Suprapubic skin (tissue), 4 donors: Measurements from ENCODE around the gene THPO. TPM values are rescaled to one million over a fixed set of nuclear protein-coding genes. Genes with fewer than 3 reads are reported as not detected.

ENCODE experiments used
- DNase-seq, 2 donors: peaks; one replicate each; pipeline ENCODE4 v3.0.0-alpha.2; 2019; ENCODE audit warnings: low spot score in 2 of 2
- H3K27ac ChIP-seq: fragments of 200-600 bp; sonication (generic); one replicate; pipeline ENCODE4 v1.5.1; 2019
- H3K27me3 ChIP-seq: fragments of 200-600 bp; sonication (generic); one replicate; pipeline ENCODE4 v1.5.1; 2019
- H3K36me3 ChIP-seq: fragments of 200-600 bp; sonication (generic); one replicate; pipeline ENCODE4 v1.5.1; 2019
- H3K4me1 ChIP-seq: fragments of 200-600 bp; sonication (generic); one replicate; pipeline ENCODE4 v1.5.1; 2019
- H3K4me3 ChIP-seq: fragments of 200-600 bp; sonication (generic); one replicate; pipeline ENCODE4 v1.5.1; 2019; ENCODE audit warnings: mild to moderate bottlenecking
- H3K9me3 ChIP-seq: fragments of 200-600 bp; sonication (generic); one replicate; pipeline ENCODE4 v1.5.1; 2019
- EP300 ChIP-seq: sonication (generic); formaldehyde crosslinking; IDR thresholded peaks from one replicate; pipeline ENCODE4 v1.6.1; 2017; ENCODE audit warnings: antibody characterized with exemption
- POLR2A ChIP-seq, 2 donors: fragments of 450-650 bp; IDR thresholded peaks; one replicate each; pipeline ENCODE4 v1.6.1; 2017; ENCODE audit warnings: antibody characterized with exemption in 2 of 2, mild to moderate bottlenecking in 2 of 2, moderate library complexity in 2 of 2
- POLR2AphosphoS5 ChIP-seq, 3 donors: sonication (generic); formaldehyde crosslinking; IDR thresholded peaks; one replicate each; pipeline ENCODE4 v1.6.1; 2017; ENCODE audit warnings: antibody characterized with exemption in 3 of 3
- WGBS: methylation state at CpG from one replicate; pipeline ENCODE4 v1.1.5; 2018; 5-methylcytosine and 5-hydroxymethylcytosine counted together
- total RNA-seq, 4 donors: library from RNA; depleted of rRNA; stranded (reverse); fragments of >200 nt; gene quantifications; one replicate each; pipeline ENCODE4 v1.1.0, GENCODE V29; 2016
- TF ChIP-seq, protein P1 (sequence below), 2 donors: fragments of 200-600 bp in 1 of 2; fragments of 450-650 bp in 1 of 2; sonication (generic) in 1 of 2; IDR thresholded peaks; one replicate each; pipeline ENCODE4 v1.5.1; 2016 to 2019; ENCODE audit warnings: antibody characterized with exemption in 2 of 2, mild to moderate bottlenecking in 1 of 2, moderate library complexity in 1 of 2

THPO gene
- total RNA-seq, 4 donors from 2014 or later: 0.93 TPM; not detected in 3

DNA sequence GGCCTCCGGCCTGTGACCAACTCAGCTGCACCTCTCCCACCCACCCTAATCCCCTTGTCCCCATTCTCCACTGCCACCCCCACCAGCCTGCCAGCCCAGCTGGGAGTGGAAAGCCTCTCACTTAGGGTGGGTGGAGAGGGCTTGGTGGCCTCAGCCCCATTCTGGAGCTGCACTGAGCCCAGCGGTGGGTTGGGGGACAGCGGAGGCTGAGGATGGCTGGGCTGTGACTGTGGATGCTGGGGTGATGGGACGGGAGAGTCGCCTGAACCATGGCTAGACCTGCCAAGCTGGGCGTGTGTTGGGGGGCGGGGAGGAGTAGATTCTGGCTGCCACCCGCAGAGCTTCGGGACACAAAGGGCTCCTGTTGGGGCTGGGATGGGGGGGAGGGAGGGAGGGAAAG, 18.4 kb downstream of the THPO start:
- Histone ChIP-seq H3K27me3 (no peaks in the 10 kb centered on the region), H3K36me3 (peaks cover 10% of the 10 kb centered on the region), H3K9me3 (no peaks in the 10 kb centered on the region), H3K4me3 (no peak overlapping the region), H3K4me1 (peaks cover 37% of the 10 kb centered on the region), H3K27ac (no peak overlapping the region)
- TF ChIP-seq EP300 (no peak), POLR2AphosphoS5 (IDR thresholded peaks at IDR 0.05) (no peak), POLR2A (IDR thresholded peaks at IDR 0.05) (no peak)
- TF ChIP-seq, protein P1, sequence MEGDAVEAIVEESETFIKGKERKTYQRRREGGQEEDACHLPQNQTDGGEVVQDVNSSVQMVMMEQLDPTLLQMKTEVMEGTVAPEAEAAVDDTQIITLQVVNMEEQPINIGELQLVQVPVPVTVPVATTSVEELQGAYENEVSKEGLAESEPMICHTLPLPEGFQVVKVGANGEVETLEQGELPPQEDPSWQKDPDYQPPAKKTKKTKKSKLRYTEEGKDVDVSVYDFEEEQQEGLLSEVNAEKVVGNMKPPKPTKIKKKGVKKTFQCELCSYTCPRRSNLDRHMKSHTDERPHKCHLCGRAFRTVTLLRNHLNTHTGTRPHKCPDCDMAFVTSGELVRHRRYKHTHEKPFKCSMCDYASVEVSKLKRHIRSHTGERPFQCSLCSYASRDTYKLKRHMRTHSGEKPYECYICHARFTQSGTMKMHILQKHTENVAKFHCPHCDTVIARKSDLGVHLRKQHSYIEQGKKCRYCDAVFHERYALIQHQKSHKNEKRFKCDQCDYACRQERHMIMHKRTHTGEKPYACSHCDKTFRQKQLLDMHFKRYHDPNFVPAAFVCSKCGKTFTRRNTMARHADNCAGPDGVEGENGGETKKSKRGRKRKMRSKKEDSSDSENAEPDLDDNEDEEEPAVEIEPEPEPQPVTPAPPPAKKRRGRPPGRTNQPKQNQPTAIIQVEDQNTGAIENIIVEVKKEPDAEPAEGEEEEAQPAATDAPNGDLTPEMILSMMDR (IDR thresholded peaks at IDR 0.05): no peak
- WGBS: 48% methylated on average over 9 of the region's 9 CpGs
- DNase-seq: no peak

DNA sequence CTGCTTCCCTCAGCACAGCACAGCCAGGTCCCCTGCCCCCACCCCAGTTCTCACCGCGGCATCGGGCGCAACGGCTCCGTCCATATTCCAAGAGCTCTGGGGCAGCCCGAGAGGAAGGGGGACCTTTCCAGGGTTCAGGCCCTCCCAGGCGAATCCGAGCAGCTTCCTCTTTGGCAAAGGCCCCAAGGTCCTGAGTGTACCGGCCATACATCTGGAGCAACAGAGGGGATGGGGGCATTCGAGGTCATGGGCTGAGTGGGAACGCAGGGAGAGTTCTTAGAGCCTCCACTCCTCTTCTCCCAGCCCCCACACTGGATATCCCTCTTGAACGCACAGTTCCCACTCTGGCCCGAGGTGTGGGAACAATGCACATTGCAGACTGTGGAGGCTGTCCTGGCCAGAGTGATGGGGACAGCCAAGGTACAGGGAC, 19.1 kb downstream of the THPO start:
- H3K27me3 ChIP-seq: no peaks in the 10 kb centered on the region
- H3K4me3 ChIP-seq: no peak overlapping the region
- peaks cover 30% of the 10 kb centered on the region for H3K4me1 ChIP-seq
- TF ChIP-seq, protein P1 (IDR thresholded peaks at IDR 0.05): no peak
- TF ChIP-seq POLR2A (IDR thresholded peaks at IDR 0.05): no peak
- TF ChIP-seq POLR2AphosphoS5 (IDR thresholded peaks at IDR 0.05): no peak
- TF ChIP-seq EP300: no peak
- 87% methylated on average over 14 of the region's 14 CpGs for WGBS
- H3K36me3 ChIP-seq: peaks cover 10% of the 10 kb centered on the region
- no peak overlapping the region for H3K27ac ChIP-seq
- no peaks in the 10 kb centered on the region for H3K9me3 ChIP-seq
- no peak for DNase-seq

DNA sequence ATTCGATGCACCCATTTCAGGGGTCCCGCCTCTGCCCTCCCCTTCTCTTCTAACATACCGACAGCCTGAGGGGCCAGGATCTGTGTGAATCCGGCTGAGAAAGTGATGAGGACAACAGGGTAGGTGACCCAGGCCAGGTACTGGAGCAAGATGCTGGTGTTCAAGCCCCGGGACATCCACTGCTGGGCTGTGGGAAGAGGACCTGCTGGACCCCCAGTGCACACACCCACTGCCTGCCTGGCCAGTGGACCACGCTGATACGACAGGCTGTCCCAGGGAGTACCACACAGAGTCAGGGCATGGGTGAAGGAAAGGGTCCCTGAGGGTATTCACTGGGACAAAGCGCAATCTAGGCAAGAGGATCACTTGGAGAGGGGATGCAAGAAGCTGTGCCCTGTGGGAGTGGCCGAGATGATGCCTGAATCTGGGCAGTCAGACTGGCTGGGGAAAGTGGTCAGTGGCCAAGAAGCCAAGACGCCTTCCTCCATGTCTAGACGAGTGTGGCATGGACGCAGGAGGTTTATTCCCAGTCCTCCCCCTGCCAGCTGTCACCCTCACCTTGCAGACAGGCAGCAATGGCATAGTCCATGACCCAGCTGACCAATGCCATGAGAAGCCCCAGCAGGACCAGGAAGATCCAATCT, 19.8 kb downstream of the THPO start:
- no peak for DNase-seq
- WGBS: 95% methylated on average over 10 of the region's 12 CpGs

DNA sequence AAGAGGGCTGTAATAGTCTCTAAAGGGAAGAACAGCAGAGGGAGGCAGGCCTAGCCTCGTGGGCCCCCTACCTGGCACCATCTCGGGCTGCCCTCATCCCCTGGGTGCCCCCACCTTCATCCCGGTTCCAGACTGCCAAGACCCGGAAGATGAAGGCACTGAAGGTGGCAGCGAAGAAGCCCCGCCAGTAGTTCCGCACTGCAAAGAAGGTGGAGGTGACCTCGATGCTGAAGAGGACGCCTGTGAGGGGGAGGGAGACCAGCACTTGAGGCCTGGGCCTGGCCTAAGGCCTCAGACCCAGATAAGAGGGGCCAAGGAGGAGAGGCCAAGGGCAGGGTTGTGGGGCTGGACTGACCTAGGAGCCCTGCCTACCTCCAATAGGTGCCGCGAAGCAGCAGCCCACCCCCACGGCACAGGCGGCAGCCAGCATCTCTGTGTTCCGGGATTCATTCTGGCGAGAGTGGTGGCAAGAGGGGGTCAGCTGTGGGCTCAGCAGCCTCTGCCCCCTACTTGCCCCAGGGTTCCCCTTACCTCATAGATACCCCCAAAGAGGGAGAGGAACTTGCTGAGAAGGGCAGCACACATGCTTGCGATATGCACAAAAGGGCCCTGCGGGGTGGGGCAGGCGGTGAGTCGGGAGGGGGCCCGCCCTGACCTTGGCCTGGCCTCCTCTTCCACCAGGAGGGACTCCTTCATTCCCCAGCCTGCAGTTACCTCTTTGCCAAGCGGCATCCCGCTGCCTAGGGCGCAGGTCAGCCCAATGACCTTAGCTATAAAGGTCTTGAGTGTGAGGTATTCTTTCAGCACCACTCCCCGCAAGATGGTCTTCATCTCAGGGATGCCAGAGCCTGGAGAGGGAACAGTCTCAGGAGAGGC, 20.5 kb downstream of the THPO start:
- Histone ChIP-seq H3K4me1 (peaks cover 23% of the 10 kb centered on the region), H3K36me3 (peaks cover 10% of the 10 kb centered on the region), H3K4me3 (no peak overlapping the region), H3K9me3 (no peaks in the 10 kb centered on the region), H3K27me3 (no peaks in the 10 kb centered on the region), H3K27ac (no peak overlapping the region)
- DNase-seq: no peak
- WGBS: 91% methylated on average over 19 of the region's 24 CpGs
- TF ChIP-seq, protein P1 (IDR thresholded peaks at IDR 0.05): no peak
- TF ChIP-seq POLR2AphosphoS5 (IDR thresholded peaks at IDR 0.05) (no peak), EP300 (no peak), POLR2A (IDR thresholded peaks at IDR 0.05) (no peak)

More for the DNA sequence above, 19.8 kb downstream of the THPO start:
- Histone ChIP-seq H3K4me3 (no peak overlapping the region), H3K4me1 (peaks cover 24% of the 10 kb centered on the region), H3K27ac (no peak overlapping the region), H3K27me3 (no peaks in the 10 kb centered on the region), H3K36me3 (peaks cover 10% of the 10 kb centered on the region), H3K9me3 (no peaks in the 10 kb centered on the region)
- TF ChIP-seq POLR2A (IDR thresholded peaks at IDR 0.05) (no peak), EP300 (no peak), POLR2AphosphoS5 (IDR thresholded peaks at IDR 0.05) (no peak)
- TF ChIP-seq, protein P1 (IDR thresholded peaks at IDR 0.05): no peak
